A549 (cell line): Measurements from ENCODE around the gene PCNT. TPM values are rescaled to one million over a fixed set of nuclear protein-coding genes. Genes with fewer than 3 reads are reported as not detected.

Source experiments
- ATAC-seq, 2 experiments: fragments of 200-7000 bp in 1 of 2; fragments of >200 bp in 1 of 2; cut with Nextera tagmentation in 1 of 2; cut with Tn5 transposase in 1 of 2; 3 replicates each; pipeline versions ENCODE4 v1.8.0 to v1.9.1; 2018 to 2020; ENCODE audit warnings: mild to moderate bottlenecking in 1 of 2, moderate library complexity in 1 of 2
- CTCF ChIA-PET: fragments of 300-600 bp; sonication (Branson Sonifier 250); formaldehyde crosslinking; extraction: SDS; loops from one replicate; lab custom pipeline; 2021; ENCODE audit warnings: antibody characterized with exemption, inconsistent platforms; lab: Yijun Ruan, JAX
- POLR2A ChIA-PET: fragments of 350-600 bp; formaldehyde crosslinking; extraction: SDS; loops from one replicate; lab custom pipeline; 2021; ENCODE audit warnings: antibody characterized with exemption, inconsistent platforms; lab: Yijun Ruan, JAX
- DNase-seq, 2 experiments: peaks; one replicate each; pipeline versions ENCODE4 v3.0.0 to v3.0.0-alpha.2; 2011 to 2016; ENCODE audit warnings: low read depth in 1 of 2, low spot score in 1 of 2
- FAIRE-seq: peaks from 2 replicates; lab custom pipeline; 2011; peaks lifted over from hg19 to GRCh38; lab: Jason Lieb, UNC
- H3K27ac ChIP-seq, 2 experiments: fragments of >200 bp; sonication (Bioruptor Twin); formaldehyde crosslinking; 3 replicates each; pipeline ENCODE4 v1.5.1; 2016 to 2017
- H3K4me1 ChIP-seq: fragments of >200 bp; sonication (Bioruptor Twin); formaldehyde crosslinking; 3 replicates; pipeline ENCODE4 v1.6.1; 2016
- H3K4me2 ChIP-seq: fragments of >200 bp; sonication (Bioruptor Twin); formaldehyde crosslinking; 3 replicates; pipeline ENCODE4 v1.6.1; 2016
- H3K4me3 ChIP-seq: fragments of >200 bp; sonication (Bioruptor Twin); formaldehyde crosslinking; 3 replicates; pipeline ENCODE4 v1.5.1; 2016
- H3K9me3 ChIP-seq: fragments of >200 bp; sonication (Bioruptor Twin); formaldehyde crosslinking; 3 replicates; pipeline ENCODE4 v1.6.1; 2016
- ATOH8 ChIP-seq: fragments of 250-450 bp; sonication (Bioruptor Pico); IDR thresholded peaks from 2 replicates; pipeline ENCODE4 v1.5.0; 2020; ENCODE audit warnings: low read depth, mild to moderate bottlenecking, moderate library complexity
- BCL3 ChIP-seq: fragments of >200 bp; sonication (Bioruptor Twin); formaldehyde crosslinking; IDR thresholded peaks from 3 replicates; pipeline ENCODE4 v1.6.1; 2016
- CBX2 ChIP-seq: fragments of 200-600 bp; sonication (generic); IDR thresholded peaks from 2 replicates; pipeline ENCODE4 v1.6.1; 2016; ENCODE audit warnings: low read depth, mild to moderate bottlenecking, borderline replicate concordance
- CEBPB ChIP-seq, 2 experiments: fragments of >200 bp in 1 of 2; sonication (Bioruptor Twin) in 1 of 2; formaldehyde crosslinking in 1 of 2; IDR thresholded peaks; 2 replicates each; pipeline ENCODE4 v1.6.1; 2012 to 2016
- CHD2 ChIP-seq: fragments of 150-350 bp; IDR thresholded peaks from 2 replicates; pipeline ENCODE4 v1.6.1; 2014; ENCODE audit warnings: low read length; ENCODE audit not compliant: partially characterized antibody
- CHD4 ChIP-seq: fragments of 200-600 bp; sonication (generic); IDR thresholded peaks from 2 replicates; pipeline ENCODE4 v1.6.1; 2016; ENCODE audit warnings: antibody characterized with exemption, mild to moderate bottlenecking, borderline replicate concordance
- E2F6 ChIP-seq: IDR thresholded peaks from 2 replicates; pipeline ENCODE4 v1.6.1; 2012; ENCODE audit warnings: low read depth, borderline replicate concordance
- FOXS1 ChIP-seq: fragments of 250-450 bp; sonication (Bioruptor Pico); IDR thresholded peaks from 2 replicates; pipeline ENCODE4 v1.5.0; 2020; ENCODE audit warnings: mild to moderate bottlenecking, moderate library complexity
- HDAC2 ChIP-seq: fragments of 200-600 bp; sonication (generic); IDR thresholded peaks from 2 replicates; pipeline ENCODE4 v1.6.1; 2016
- HEYL ChIP-seq: fragments of 250-450 bp; sonication (Bioruptor Pico); IDR thresholded peaks from 2 replicates; pipeline ENCODE4 v1.8.0; 2021; ENCODE audit warnings: mild to moderate bottlenecking, moderate library complexity
- JUN ChIP-seq, 2 experiments: fragments of >200 bp; sonication (Bioruptor Twin); formaldehyde crosslinking; IDR thresholded peaks; 2 replicates in 1 of 2; 3 replicates in 1 of 2; pipeline ENCODE4 v1.6.1; 2016 to 2017
- NR3C1 ChIP-seq: fragments of >200 bp; sonication (Bioruptor Twin); formaldehyde crosslinking; IDR thresholded peaks from 3 replicates; pipeline ENCODE4 v1.6.1; 2017
- PBX3 ChIP-seq: IDR thresholded peaks from 2 replicates; pipeline ENCODE4 v1.6.1; 2012
- PHF8 ChIP-seq: fragments of 200-600 bp; sonication (generic); IDR thresholded peaks from 2 replicates; pipeline ENCODE4 v1.6.1; 2016; ENCODE audit warnings: low read depth, mild to moderate bottlenecking, antibody characterized with exemption, moderate library complexity, borderline replicate concordance
- POLR2A ChIP-seq: IDR thresholded peaks from 2 replicates; pipeline ENCODE4 v1.6.1; 2012; ENCODE audit warnings: mild to moderate bottlenecking, low read length
- REST ChIP-seq: fragments of 200-600 bp; sonication (generic); IDR thresholded peaks from 2 replicates; pipeline ENCODE4 v1.6.1; 2016; ENCODE audit warnings: antibody characterized with exemption, mild to moderate bottlenecking, moderate library complexity
- RNF2 ChIP-seq: fragments of 200-600 bp; sonication (generic); IDR thresholded peaks from 2 replicates; pipeline ENCODE4 v1.6.1; 2016; ENCODE audit warnings: low read depth, mild to moderate bottlenecking, antibody characterized with exemption, moderate library complexity, borderline replicate concordance
- ZFP36 ChIP-seq: fragments of 450-650 bp; IDR thresholded peaks from 2 replicates; pipeline ENCODE4 v1.6.1; 2014; ENCODE audit warnings: borderline replicate concordance; ENCODE audit not compliant: partially characterized antibody
- ZSCAN20 ChIP-seq: fragments of 250-450 bp; sonication (Bioruptor Pico); IDR thresholded peaks from 2 replicates; pipeline ENCODE4 v1.8.0; 2022; ENCODE audit warnings: mild to moderate bottlenecking, moderate library complexity
- WGBS: methylation state at CpG from one replicate; pipeline ENCODE4 v1.1.6; 2017; ENCODE audit errors: missing lambda C conversion rate; 5-methylcytosine and 5-hydroxymethylcytosine counted together
- polyA plus RNA-seq, 4 experiments: library from polyadenylated mRNA; depleted of rRNA in 3 of 4; stranded (reverse); fragments of >200 nt; fragmentation: RNase III in 1 of 4; extraction: RNeasy Plus Mini Kit Qiagen cat#74134 plus additional on column Dnase treatment in 1 of 4; gene quantifications; 2 replicates in 3 of 4; 3 replicates in 1 of 4; pipeline ENCODE4 v1.2.3, GENCODE V29; 2011 to 2017

PCNT gene
- polyA plus RNA-seq, 2 of the 4 experiments (the other 2 are of a cell fraction), result 11.1 to 14.6 TPM

- TF ChIP-seq RNF2 (no peak), ZFP36 (no peak), CHD2 (no peak), REST (no peak)
These were observed 75.2 kb downstream of the PCNT start (continued) for GRCh38 chr21:46399129-46399528.

- no peak overlapping the region for H3K4me3 ChIP-seq
- ChIA-PET POLR2A (no interaction called here), CTCF (interaction anchor here (1.2 kb wide), 1 partner anchor 10 kb away, joined by 3 read pairs; no protein-coding TSS in a partner anchor)
- FAIRE-seq (no peak), ATAC-seq (no peak), DNase-seq (no peak)
- H3K4me2 ChIP-seq, result no peak overlapping the region
- H3K4me1 ChIP-seq, result no peaks in the 10 kb centered on the region
- 86% methylated on average over 10 of the region's 10 CpGs for WGBS
- no peaks in the 10 kb centered on the region for H3K9me3 ChIP-seq
- TF ChIP-seq HEYL (CRISPR knock-in tag), result no peak
- no peak for TF ChIP-seq ZSCAN20 (CRISPR knock-in tag)
- no peak for TF ChIP-seq CBX2
- no peak for TF ChIP-seq BCL3
- no peak for TF ChIP-seq POLR2A
- TF ChIP-seq FOXS1 (CRISPR knock-in tag), result no peak
- TF ChIP-seq CEBPB (IDR thresholded peaks at IDR 0.05), result no peak
- TF ChIP-seq JUN (IDR thresholded peaks at IDR 0.05), result no peak
- no peak for TF ChIP-seq CHD2
- TF ChIP-seq NR3C1, result no peak
- TF ChIP-seq RNF2, result no peak
- no peak for TF ChIP-seq E2F6
- TF ChIP-seq PHF8, result no peak
- TF ChIP-seq ATOH8 (CRISPR knock-in tag), result no peak
- TF ChIP-seq PBX3, result no peak
- no peak for TF ChIP-seq CHD4
- no peak for TF ChIP-seq HDAC2
- no peak overlapping the region for H3K27ac ChIP-seq
These were observed 75.7 kb downstream of the PCNT start for GRCh38 chr21:46399686-46400085.
